HUES48 (cell line): ENCODE data around the gene ABCC9.
A peak's percentile ranks its signal among the peaks of the same experiment; 100 is the strongest.

Experiments used
- H3K27ac ChIP-seq: one replicate; pipeline ENCODE4 v1.7.0; 2013; ENCODE audit warnings: low read depth, low read length, inconsistent platforms
- H3K27me3 ChIP-seq: 2 replicates; pipeline ENCODE4 v1.6.1; 2013; ENCODE audit warnings: mild to moderate bottlenecking, low read length; ENCODE audit not compliant: control insufficient read depth, insufficient read depth
- H3K36me3 ChIP-seq: 2 replicates; pipeline ENCODE4 v1.6.1; 2013; ENCODE audit warnings: low read length; ENCODE audit not compliant: control insufficient read depth, insufficient read depth
- H3K4me1 ChIP-seq: 2 replicates; pipeline ENCODE4 v1.6.1; 2013; ENCODE audit warnings: mild to moderate bottlenecking, low read length; ENCODE audit not compliant: control insufficient read depth, insufficient read depth
- H3K4me3 ChIP-seq: 2 replicates; pipeline ENCODE4 v1.5.1; 2013; ENCODE audit warnings: mild to moderate bottlenecking, low read depth, low read length
- H3K9ac ChIP-seq: 2 replicates; pipeline ENCODE4 v1.6.1; 2013; ENCODE audit warnings: mild to moderate bottlenecking, low read depth, low read length, moderate library complexity
- H3K9me3 ChIP-seq: 2 replicates; pipeline ENCODE4 v1.6.1; 2013; ENCODE audit warnings: low read length; ENCODE audit not compliant: control insufficient read depth, insufficient read depth

ABCC9 gene

DNA sequence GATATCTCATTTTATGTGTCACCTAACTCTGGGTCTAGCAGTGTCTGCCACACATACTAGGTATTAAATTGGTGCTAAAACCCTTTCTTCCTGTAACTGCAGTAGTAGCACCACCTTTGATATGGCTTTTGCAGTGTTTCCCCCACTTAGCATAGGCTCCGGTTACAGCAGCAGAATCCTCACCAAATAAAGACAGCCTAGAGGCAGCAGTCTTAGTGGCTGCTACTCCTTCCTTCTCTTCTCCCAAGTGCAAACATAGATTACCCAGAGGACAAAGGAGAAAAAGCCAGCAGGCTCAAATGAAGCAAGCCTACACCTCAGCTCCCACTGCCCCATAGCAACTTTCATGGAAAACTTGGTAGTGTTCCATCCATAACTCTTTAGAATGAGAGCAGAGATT lies 30.1 kb upstream of the ABCC9 start:
- Histone ChIP-seq H3K27ac (peak overlapping the region; percentile 59), H3K27me3 (no peaks in the 10 kb centered on the region), H3K36me3 (no peaks in the 10 kb centered on the region), H3K4me1 (peaks cover 10% of the 10 kb centered on the region; the same call in 1 of the 2 replicates), H3K4me3 (no peak overlapping the region), H3K9me3 (no peaks in the 10 kb centered on the region), H3K9ac (0 out of 2 replicates have a peak overlapping the region, but pooled peaks have one; percentile 28)

DNA sequence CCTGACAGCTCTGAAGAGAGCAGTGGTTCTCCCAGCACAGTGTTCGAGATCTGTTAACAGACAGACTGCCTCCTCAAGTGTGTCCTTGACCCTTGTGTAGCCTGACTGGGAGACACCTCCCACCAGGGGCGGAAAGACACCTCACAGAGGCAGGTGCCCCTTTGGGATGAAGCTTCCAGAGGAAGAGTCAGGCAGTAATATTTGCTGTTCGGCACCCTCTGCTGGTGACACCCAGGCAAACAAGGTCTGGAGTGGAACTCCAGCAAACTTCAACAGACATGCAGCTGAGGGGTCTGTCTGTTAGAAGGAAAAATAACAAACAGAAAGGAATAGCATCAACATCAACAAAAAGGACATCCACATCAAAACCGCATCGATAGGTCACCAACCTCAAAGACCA lies 21.6 kb upstream of the ABCC9 start:
- no peak overlapping the region for H3K4me3 ChIP-seq
- H3K9ac ChIP-seq: no peak overlapping the region
- H3K36me3 ChIP-seq: no peaks in the 10 kb centered on the region
- H3K4me1 ChIP-seq: no peaks in the 10 kb centered on the region
- H3K9me3 ChIP-seq: no peaks in the 10 kb centered on the region
- H3K27ac ChIP-seq: no peak overlapping the region
- H3K27me3 ChIP-seq: no peaks in the 10 kb centered on the region

DNA sequence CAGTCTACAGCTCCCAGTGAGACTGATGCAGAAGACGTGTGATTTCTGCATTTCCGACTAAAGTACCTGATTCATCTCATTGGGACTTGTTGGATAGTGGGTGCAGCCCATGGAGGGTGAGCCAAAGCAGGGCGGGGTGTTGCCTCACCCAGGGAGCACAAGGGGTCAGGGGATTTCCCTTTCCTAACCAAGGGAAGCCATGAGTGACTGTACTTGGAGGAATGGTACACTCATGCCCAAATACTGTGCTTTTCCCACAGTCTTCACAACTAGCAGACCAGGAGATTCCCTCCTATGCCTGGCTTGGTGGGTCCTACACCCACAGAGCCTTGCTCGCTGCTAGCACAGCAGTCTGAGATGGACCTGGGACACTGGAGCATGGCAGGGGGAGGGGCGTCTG lies 21.0 kb upstream of the ABCC9 start:
- no peaks in the 10 kb centered on the region for H3K9me3 ChIP-seq
- H3K27ac ChIP-seq: no peak overlapping the region
- no peaks in the 10 kb centered on the region for H3K36me3 ChIP-seq
- no peaks in the 10 kb centered on the region for H3K4me1 ChIP-seq
- H3K27me3 ChIP-seq: no peaks in the 10 kb centered on the region
- no peak overlapping the region for H3K9ac ChIP-seq
- H3K4me3 ChIP-seq: no peak overlapping the region

DNA sequence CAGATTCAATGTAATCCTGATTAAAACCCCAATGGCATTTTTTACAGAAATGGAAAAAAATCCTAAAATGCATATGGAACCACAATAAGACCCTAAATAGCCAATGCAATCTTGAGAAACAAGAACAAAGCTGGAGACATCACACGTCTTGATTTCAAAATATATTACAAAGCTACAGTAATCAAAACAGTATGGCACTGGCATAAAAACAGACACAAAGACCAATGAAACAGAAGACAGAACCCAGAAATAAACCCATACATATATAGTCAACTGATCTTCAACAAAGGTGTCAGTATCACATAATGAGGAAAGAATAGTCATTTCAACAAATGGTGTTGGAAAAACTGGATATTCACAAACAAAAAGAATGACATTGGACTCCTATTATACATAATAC lies 9.4 kb upstream of the ABCC9 start:
- no peak overlapping the region for H3K27ac ChIP-seq
- no peaks in the 10 kb centered on the region for H3K27me3 ChIP-seq
- H3K4me3 ChIP-seq: no peak overlapping the region
- H3K36me3 ChIP-seq: no peaks in the 10 kb centered on the region
- H3K4me1 ChIP-seq: no peaks in the 10 kb centered on the region
- no peak overlapping the region for H3K9ac ChIP-seq
- no peaks in the 10 kb centered on the region; the same call in 1 of the 2 replicates for H3K9me3 ChIP-seq

DNA sequence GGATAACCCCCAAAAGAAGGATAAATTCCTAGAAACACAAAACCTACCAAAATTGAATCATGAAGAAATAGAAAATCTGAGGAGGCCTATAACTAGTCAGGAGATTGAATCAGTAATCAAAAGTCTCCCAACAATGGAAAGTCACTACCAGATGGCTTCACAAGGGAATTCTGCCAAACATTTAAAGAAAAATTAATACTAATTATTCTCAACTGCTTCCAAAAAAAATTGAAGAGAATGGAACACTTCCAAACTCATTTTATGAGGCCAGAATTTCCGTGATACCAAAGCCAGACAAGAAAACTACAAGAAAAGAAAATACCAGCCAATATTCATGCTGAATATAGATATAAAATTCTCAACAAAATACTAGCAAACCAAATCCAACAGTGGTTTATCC lies 7.8 kb upstream of the ABCC9 start:
- no peak overlapping the region for H3K9ac ChIP-seq
- H3K36me3 ChIP-seq: no peaks in the 10 kb centered on the region
- H3K4me3 ChIP-seq: no peak overlapping the region
- H3K4me1 ChIP-seq: no peaks in the 10 kb centered on the region
- H3K9me3 ChIP-seq: no peaks in the 10 kb centered on the region; the same call in 1 of the 2 replicates
- no peaks in the 10 kb centered on the region for H3K27me3 ChIP-seq
- no peak overlapping the region for H3K27ac ChIP-seq

DNA sequence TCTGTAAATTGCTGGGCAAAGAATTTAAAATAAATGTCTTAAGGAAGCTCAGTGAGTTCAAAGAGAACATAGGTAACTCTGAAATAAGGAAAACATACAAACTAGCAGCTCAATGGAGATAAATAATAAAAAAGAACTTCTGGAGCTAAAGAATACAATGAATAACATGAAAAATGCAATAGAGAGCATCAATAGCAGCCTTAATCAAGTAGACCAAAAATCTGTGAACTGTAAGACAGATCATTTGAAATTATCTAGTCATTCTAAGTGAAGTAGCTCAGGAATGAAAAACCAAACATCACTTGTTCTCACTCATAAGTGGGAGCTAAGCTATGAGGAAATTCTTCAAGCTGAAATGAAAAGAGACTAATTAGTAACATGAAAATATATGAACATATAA lies 5.8 kb upstream of the ABCC9 start:
- H3K9me3 ChIP-seq: no peaks in the 10 kb centered on the region; the same call in 1 of the 2 replicates
- no peak overlapping the region for H3K9ac ChIP-seq
- H3K27me3 ChIP-seq: peaks cover 11% of the 10 kb centered on the region
- H3K36me3 ChIP-seq: no peaks in the 10 kb centered on the region
- H3K4me3 ChIP-seq: no peak overlapping the region
- H3K27ac ChIP-seq: no peak overlapping the region
- no peaks in the 10 kb centered on the region for H3K4me1 ChIP-seq

DNA sequence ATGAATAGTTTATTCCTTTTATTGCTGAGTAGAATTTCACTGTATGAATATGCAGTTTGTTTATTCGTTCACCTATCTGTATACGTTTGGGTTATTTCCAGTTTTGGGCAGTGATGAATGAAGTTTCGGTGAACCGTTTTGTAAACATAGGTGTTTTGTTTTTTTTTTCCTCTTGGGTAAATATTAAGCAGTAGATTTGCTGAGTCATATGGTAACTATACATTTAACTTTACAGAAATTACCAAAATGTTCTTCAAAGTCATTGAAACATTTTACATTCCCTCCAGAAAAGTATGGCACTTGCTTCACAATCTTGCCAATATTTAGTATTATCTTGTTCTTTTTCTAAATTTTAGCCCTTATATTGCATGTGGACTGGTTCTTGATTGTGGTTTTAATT lies 3.8 kb upstream of the ABCC9 start:
- Histone ChIP-seq H3K27me3 (peaks cover 31% of the 10 kb centered on the region), H3K4me3 (no peak overlapping the region), H3K4me1 (no peaks in the 10 kb centered on the region), H3K27ac (no peak overlapping the region), H3K9me3 (no peaks in the 10 kb centered on the region), H3K36me3 (no peaks in the 10 kb centered on the region), H3K9ac (no peak overlapping the region)

DNA sequence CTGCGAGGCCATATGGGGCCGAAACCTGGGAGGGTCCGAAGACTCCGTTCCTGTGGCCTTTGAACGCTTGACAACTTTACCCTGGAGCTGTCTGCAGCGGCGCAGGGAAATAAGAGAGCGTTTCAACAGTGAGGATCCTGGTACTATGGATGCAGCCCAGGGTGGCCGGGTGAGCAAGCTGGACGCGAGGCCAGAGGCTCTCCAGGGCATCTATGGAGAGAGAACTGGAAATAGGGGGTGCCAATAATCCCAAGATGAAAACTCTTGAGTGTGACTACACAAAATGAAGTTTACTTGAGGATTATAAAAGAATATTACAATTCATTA lies 1.1 kb upstream of the ABCC9 start:
- no peak overlapping the region for H3K9ac ChIP-seq
- no peaks in the 10 kb centered on the region for H3K4me1 ChIP-seq
- no peaks in the 10 kb centered on the region for H3K9me3 ChIP-seq
- H3K27ac ChIP-seq: no peak overlapping the region
- H3K27me3 ChIP-seq: peaks cover 41% of the 10 kb centered on the region
- peak overlapping the region; percentile 77; the same call in 1 of the 2 replicates for H3K4me3 ChIP-seq
- no peaks in the 10 kb centered on the region for H3K36me3 ChIP-seq

DNA sequence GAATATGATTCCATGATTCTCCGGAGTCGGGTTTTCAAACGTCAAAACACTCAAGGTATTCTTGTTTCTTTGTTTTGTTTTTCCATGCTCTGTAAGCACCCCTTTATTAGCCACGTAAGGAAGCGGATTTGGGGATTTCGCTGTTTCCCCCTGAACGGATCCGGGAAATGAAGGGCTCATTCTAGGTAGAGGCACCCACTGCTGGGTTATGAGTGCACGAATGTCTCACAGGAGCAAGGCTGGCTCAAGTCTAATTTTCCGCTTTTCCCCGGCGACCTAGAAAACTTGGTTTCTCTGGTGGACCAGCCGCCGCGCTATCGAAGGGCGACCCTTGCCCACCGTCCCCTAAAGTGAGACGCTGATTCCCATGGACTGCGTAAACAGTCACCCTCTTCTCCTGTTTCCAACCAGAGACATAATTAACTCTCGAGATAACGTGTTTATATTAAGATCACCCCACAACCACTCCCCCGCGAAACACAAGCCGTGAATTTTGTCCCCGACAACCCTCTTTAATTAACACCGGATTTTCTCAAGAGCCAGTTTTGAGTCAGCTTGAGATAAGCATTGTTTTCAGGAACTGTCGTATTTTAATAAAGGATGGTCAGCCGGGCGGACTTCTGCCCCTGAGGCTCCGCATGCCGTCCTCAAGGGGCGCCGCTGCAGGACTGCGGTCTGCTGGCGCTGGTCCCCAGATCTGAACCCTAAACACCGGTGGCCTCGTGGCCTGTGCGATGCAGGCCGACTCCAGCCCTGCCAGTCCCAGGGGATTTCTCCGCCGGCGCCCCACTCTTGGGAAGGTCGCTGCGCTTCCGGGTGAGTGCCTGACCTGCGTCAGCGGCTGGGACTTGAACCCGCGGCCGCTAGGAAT lies 515 bp upstream of the ABCC9 start:
- Histone ChIP-seq H3K27me3 (peaks cover 41% of the 10 kb centered on the region), H3K27ac (no peak overlapping the region), H3K9me3 (no peaks in the 10 kb centered on the region), H3K4me1 (no peaks in the 10 kb centered on the region), H3K36me3 (no peaks in the 10 kb centered on the region), H3K4me3 (peak overlapping the region; percentile 77), H3K9ac (no peak overlapping the region)

DNA sequence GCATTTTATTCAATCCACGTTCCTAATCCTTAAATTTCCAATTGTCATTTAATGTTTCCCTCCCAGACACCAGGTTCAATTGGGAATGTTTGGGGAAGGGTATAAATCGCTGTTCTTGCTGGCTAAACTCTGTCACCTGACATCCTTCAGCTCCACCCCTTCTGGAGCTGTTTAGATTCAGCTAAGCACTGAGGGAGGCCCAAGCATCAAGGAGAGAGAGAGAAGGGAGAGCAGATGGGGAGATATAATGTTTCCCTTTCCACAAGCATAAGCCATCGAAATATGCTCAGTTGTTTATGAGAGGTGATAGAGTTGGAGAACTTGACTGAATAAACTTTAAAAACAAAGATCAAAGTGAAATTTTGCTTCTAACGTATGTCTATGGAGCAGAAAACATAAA lies 1.8 kb downstream of the ABCC9 start:
- H3K27ac ChIP-seq: no peak overlapping the region
- peaks cover 41% of the 10 kb centered on the region for H3K27me3 ChIP-seq
- H3K9me3 ChIP-seq: no peaks in the 10 kb centered on the region
- H3K4me3 ChIP-seq: no peak overlapping the region
- no peak overlapping the region for H3K9ac ChIP-seq
- H3K4me1 ChIP-seq: no peaks in the 10 kb centered on the region
- H3K36me3 ChIP-seq: no peaks in the 10 kb centered on the region

DNA sequence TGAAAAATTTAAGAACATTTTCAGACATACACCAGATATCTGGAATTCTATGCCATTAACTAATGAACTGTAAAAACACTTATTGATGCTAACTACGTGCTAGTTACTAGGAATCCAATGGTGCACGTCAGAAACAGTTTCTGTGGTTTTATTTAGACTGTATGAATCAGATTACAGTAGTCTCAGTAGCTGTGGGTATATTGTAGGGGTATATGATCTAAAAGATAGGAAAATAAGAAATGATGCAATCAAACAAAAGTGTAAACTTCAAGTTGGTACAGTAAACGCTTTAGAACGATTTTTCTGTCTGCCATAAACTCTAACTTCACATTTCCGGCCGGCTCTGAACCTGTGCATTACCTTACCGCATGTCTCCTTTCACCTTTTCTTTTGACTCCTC lies 2.3 kb downstream of the ABCC9 start:
- H3K27me3 ChIP-seq: peaks cover 41% of the 10 kb centered on the region
- no peak overlapping the region for H3K27ac ChIP-seq
- no peaks in the 10 kb centered on the region for H3K36me3 ChIP-seq
- H3K9ac ChIP-seq: no peak overlapping the region
- no peak overlapping the region for H3K4me3 ChIP-seq
- H3K9me3 ChIP-seq: no peaks in the 10 kb centered on the region
- no peaks in the 10 kb centered on the region for H3K4me1 ChIP-seq
